Mucosa of rectum (tissue), 2 donors: ENCODE results near the gene SH3RF3.

Experiments used
- H3K27ac ChIP-seq, 2 donors: one replicate each; pipeline ENCODE4 v1.7.0; 2013; ENCODE audit warnings: inconsistent platforms in 2 of 2, low read depth in 2 of 2, low read length in 2 of 2
- H3K27me3 ChIP-seq, 2 donors: one replicate each; pipeline ENCODE4 v1.7.0; 2013; ENCODE audit warnings: low read length in 2 of 2; ENCODE audit not compliant: control insufficient read depth in 2 of 2, insufficient read depth in 2 of 2
- H3K36me3 ChIP-seq, 2 donors: one replicate each; pipeline ENCODE4 v1.7.0; 2013; ENCODE audit warnings: low read length in 2 of 2; ENCODE audit not compliant: control insufficient read depth in 2 of 2, insufficient read depth in 2 of 2
- H3K4me1 ChIP-seq, 2 donors: one replicate each; pipeline ENCODE4 v1.7.0; 2013; ENCODE audit warnings: low read length in 2 of 2, mild to moderate bottlenecking in 1 of 2; ENCODE audit not compliant: control insufficient read depth in 2 of 2, insufficient read depth in 2 of 2
- H3K4me3 ChIP-seq, 2 donors: one replicate each; pipeline ENCODE4 v1.7.0; 2013; ENCODE audit warnings: low read length in 2 of 2
- H3K9ac ChIP-seq, 2 donors: one replicate each; pipeline ENCODE4 v1.7.0; 2013; ENCODE audit warnings: low read length in 2 of 2, low read depth in 1 of 2, mild to moderate bottlenecking in 1 of 2
- H3K9me3 ChIP-seq, 2 donors: one replicate each; pipeline ENCODE4 v1.7.0; 2013; ENCODE audit warnings: low read length in 2 of 2; ENCODE audit not compliant: control insufficient read depth in 2 of 2
- donor health status: healthy.
- donor health status: Normal muscosa, but diverticular disease.

The SH3RF3 gene

GRCh38 chr2:109456776-109457175, 327.8 kb downstream of the SH3RF3 start:
- Histone ChIP-seq H3K4me1 (no peaks in the 10 kb centered on the region), H3K27me3 (no peaks in the 10 kb centered on the region), H3K4me3 (no peak overlapping the region), H3K9ac (no peak overlapping the region), H3K27ac (no peak overlapping the region), H3K9me3 (no peaks in the 10 kb centered on the region), H3K36me3 (no peaks in the 10 kb centered on the region)

DNA sequence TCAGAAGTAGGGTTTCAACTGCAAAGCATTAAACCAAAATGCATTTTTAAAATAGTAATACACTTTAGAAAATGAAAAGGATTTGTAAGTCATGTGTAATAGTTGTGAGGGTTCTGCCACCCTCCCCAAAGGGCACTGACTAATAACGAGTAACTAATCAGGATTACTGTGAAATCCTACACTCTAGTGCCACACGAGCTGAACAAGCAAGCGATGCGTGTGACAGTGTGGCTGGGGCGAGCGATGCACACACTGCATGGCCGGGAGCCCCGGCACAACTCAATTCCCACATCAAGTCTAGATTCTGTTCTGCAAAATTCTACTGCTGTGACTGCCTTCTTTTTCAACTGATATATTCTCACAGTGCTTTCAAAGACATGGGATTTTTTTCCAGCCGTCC, 328.4 kb downstream of the SH3RF3 start:
- H3K9me3 ChIP-seq: no peaks in the 10 kb centered on the region
- H3K27ac ChIP-seq: no peak overlapping the region
- H3K27me3 ChIP-seq: no peaks in the 10 kb centered on the region
- no peak overlapping the region for H3K4me3 ChIP-seq
- H3K4me1 ChIP-seq: no peaks in the 10 kb centered on the region
- no peak overlapping the region for H3K9ac ChIP-seq
- H3K36me3 ChIP-seq: no peaks in the 10 kb centered on the region

DNA sequence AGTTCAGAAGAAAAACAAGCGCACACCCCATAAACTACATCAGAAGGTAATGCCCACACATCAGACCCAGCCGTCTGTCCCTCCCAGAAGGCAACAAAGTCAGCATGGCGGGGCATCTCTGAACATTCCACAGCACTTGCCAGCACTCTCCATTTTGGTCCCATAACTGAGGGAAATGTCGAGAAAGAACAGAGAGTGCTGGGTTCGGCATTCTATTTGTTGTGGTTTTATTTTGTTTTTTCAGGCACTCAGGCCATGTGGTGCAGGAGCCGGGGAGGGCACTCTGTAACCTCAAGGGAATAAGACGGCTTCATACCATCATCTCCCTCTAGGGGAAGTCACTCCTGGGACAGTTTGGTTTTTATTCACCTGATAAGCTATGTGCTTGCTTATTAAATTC, 328.8 kb downstream of the SH3RF3 start:
- Histone ChIP-seq H3K9ac (no peak overlapping the region), H3K4me1 (no peaks in the 10 kb centered on the region), H3K4me3 (no peak overlapping the region), H3K9me3 (no peaks in the 10 kb centered on the region), H3K36me3 (no peaks in the 10 kb centered on the region), H3K27ac (no peak overlapping the region), H3K27me3 (no peaks in the 10 kb centered on the region)

DNA sequence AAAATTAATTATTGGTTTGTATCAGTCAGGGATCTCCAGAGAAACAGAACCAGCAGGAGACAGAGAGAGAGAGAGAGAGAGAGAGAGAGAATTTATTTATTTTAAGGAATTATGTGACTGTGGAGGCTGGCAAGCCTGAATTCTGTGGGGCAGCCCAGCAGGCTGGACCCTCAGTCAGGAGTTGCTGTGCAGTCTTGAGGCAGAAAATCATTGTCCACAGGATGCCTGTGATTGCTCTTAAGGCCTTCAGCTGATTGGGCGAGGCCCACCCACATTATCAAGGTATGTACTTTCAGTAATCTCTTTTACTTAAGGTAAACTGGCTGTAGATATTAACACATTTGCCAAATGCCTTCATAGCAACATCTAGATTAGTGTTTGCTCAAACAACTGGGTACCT, 329.5 kb downstream of the SH3RF3 start:
- H3K27ac ChIP-seq: no peak overlapping the region
- H3K36me3 ChIP-seq: no peaks in the 10 kb centered on the region
- no peaks in the 10 kb centered on the region for H3K27me3 ChIP-seq

DNA sequence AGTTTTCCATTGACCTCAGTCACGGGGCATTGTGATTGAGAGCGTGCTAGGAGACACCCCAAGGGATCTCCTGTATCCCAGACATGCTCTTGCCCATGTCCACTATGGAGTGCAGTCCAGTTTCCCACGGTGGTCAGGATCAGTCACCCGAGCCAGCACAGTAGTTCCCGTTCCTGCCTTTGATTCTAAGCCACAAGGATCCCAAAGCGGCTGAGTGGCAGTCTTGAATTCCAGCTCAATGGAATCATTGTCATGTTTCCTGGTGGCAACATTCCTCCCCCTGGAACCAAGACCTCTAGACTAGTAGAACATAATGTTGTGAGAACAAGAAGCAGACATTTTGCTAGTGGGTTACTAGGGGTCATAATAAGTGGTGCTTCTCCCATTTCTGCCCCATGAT, 330.5 kb downstream of the SH3RF3 start:
- Histone ChIP-seq H3K27ac (no peak overlapping the region), H3K9ac (no peak overlapping the region), H3K27me3 (no peaks in the 10 kb centered on the region), H3K9me3 (no peaks in the 10 kb centered on the region), H3K4me3 (no peak overlapping the region), H3K4me1 (no peaks in the 10 kb centered on the region), H3K36me3 (no peaks in the 10 kb centered on the region)

More for the DNA sequence above, 329.5 kb downstream of the SH3RF3 start:
- no peak overlapping the region for H3K9ac ChIP-seq
- H3K4me1 ChIP-seq: no peaks in the 10 kb centered on the region
- H3K9me3 ChIP-seq: no peaks in the 10 kb centered on the region
- no peak overlapping the region for H3K4me3 ChIP-seq

GRCh38 chr2:109460553-109461324, 331.7 kb downstream of the SH3RF3 start:
- Histone ChIP-seq H3K9ac (no peak overlapping the region), H3K27me3 (no peaks in the 10 kb centered on the region), H3K9me3 (no peaks in the 10 kb centered on the region), H3K4me1 (no peaks in the 10 kb centered on the region), H3K4me3 (no peak overlapping the region), H3K36me3 (no peaks in the 10 kb centered on the region), H3K27ac (no peak overlapping the region)

GRCh38 chr2:109463236-109463635, 334.2 kb downstream of the SH3RF3 start:
- Histone ChIP-seq H3K27me3 (no peaks in the 10 kb centered on the region), H3K9ac (no peak overlapping the region), H3K27ac (no peak overlapping the region), H3K4me1 (no peaks in the 10 kb centered on the region), H3K9me3 (no peaks in the 10 kb centered on the region), H3K36me3 (no peaks in the 10 kb centered on the region), H3K4me3 (no peak overlapping the region)

- no peak overlapping the region for H3K9ac ChIP-seq
- no peaks in the 10 kb centered on the region for H3K27me3 ChIP-seq
- H3K4me1 ChIP-seq: no peaks in the 10 kb centered on the region
- no peak overlapping the region for H3K27ac ChIP-seq
- no peak overlapping the region for H3K4me3 ChIP-seq
- no peaks in the 10 kb centered on the region for H3K36me3 ChIP-seq
- H3K9me3 ChIP-seq: no peaks in the 10 kb centered on the region
Observed at GRCh38 chr2:109463891-109464290, 334.9 kb downstream of the SH3RF3 start.

DNA sequence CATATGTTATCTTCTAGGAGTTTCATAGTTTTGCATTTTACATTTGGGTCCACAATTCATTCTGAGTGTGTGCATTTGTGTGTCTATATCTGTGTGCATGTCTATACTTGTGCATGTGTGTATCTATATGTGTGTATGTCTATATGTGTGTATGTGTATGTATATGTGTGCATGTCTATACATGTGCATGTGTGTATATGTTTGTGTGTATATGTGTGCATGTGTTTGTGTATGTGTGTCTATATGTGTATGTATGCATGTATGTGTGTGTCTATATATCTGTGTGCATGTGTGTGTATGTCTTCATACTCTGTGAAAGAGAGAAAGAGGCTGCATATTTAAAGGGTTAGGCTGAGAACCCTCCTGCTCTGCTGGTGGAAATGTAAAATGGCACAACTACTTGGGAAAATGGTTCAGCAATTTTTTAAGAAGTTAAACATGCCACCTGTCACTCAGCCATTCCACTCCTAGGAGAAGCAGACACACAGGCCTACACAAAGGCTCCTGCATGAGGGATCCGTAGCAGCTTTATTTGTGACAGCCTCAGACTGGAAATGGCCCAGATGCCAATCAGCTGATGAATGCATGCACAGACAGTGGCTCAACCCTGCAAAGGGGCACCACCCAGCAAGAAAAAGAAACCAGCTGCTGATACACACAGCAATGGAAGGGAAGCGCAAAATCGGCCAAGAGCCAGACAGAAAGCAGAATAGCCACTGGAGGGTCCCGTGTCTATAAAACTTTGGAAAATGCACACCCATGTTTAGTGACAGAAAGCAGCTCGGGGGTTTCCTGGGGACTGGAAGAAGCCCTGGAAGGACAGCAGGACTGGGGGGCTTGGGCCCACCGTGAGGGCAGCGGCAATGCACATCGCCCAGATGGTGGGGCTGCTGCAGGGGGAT, 337.9 kb downstream of the SH3RF3 start:
- Histone ChIP-seq H3K4me3 (no peak overlapping the region), H3K27me3 (no peaks in the 10 kb centered on the region), H3K27ac (no peak overlapping the region), H3K9me3 (no peaks in the 10 kb centered on the region), H3K9ac (no peak overlapping the region), H3K36me3 (no peaks in the 10 kb centered on the region), H3K4me1 (peaks cover 0 to 2% of the 10 kb centered on the region in 2 donors)

GRCh38 chr2:109467701-109468100, 338.7 kb downstream of the SH3RF3 start:
- H3K4me1 ChIP-seq: peaks cover 0 to 2% of the 10 kb centered on the region in 2 donors
- no peaks in the 10 kb centered on the region for H3K36me3 ChIP-seq
- H3K27ac ChIP-seq: no peak overlapping the region
- H3K27me3 ChIP-seq: no peaks in the 10 kb centered on the region
- H3K9ac ChIP-seq: no peak overlapping the region
- H3K9me3 ChIP-seq: no peaks in the 10 kb centered on the region
- H3K4me3 ChIP-seq: no peak overlapping the region
